Measurements from ENCODE around the gene IPO7.
"Not testable (repeated sequence)": the region's sequence is repeated elsewhere in the genome, so short reads cannot be mapped to it uniquely, and the experiment has no call there.

IPO7 gene

GRCh38 chr11:9384535-9385326 is at the start of gene IPO7:
IPO7 (plus strand) TSS chr11:9384652; CDS start chr11:9384764, 112 bp downstream.
- peak; percentile 71 to 88 for DNase-seq

- DNase-seq, result no peak
These were observed 42.7 kb upstream of the IPO7 start for GRCh38 chr11:9341638-9342178.

GRCh38 chr11:9344061-9344680 is 40.3 kb upstream of the IPO7 start:
- DNase-seq, result no peak

GRCh38 chr11:9347100-9347499 is 37.4 kb upstream of the IPO7 start:
- DNase-seq, result no peak

GRCh38 chr11:9347779-9348178 is 36.7 kb upstream of the IPO7 start:
- DNase-seq, result not testable (repeated sequence)

GRCh38 chr11:9351321-9351881 is 33.1 kb upstream of the IPO7 start:
- DNase-seq, result no peak

GRCh38 chr11:9357041-9357440 is 27.4 kb upstream of the IPO7 start:
- no peak for DNase-seq

- DNase-seq, result not testable (repeated sequence)
These were observed 23.4 kb upstream of the IPO7 start for GRCh38 chr11:9360862-9361622.

- no peak for DNase-seq
These were observed 22.0 kb upstream of the IPO7 start for GRCh38 chr11:9362393-9362863.

- peak; percentile 91 to 95 for DNase-seq
These were observed 20.2 kb upstream of the IPO7 start for GRCh38 chr11:9363954-9364912.

GRCh38 chr11:9367551-9367950 is 16.9 kb upstream of the IPO7 start:
- DNase-seq, result no peak

- DNase-seq, result no peak
These were observed 7.4 kb upstream of the IPO7 start for GRCh38 chr11:9377036-9377435.

GRCh38 chr11:9379041-9379440 is 5.4 kb upstream of the IPO7 start:
- no peak for DNase-seq

- DNase-seq, result no peak
These were observed 3.7 kb upstream of the IPO7 start for GRCh38 chr11:9380773-9381172.

GRCh38 chr11:9385327-9385899 is 961 bp downstream of the IPO7 start:
- peak in 1 of 2 experiments; percentile 71 for DNase-seq

- DNase-seq, result no peak
These were observed 1.6 kb downstream of the IPO7 start for GRCh38 chr11:9386086-9386485.

GRCh38 chr11:9386901-9387300 is 2.4 kb downstream of the IPO7 start:
- no peak for DNase-seq

- no peak for DNase-seq
These were observed 11.9 kb downstream of the IPO7 start for GRCh38 chr11:9396310-9396709.

- DNase-seq, result no peak
These were observed 12.3 kb downstream of the IPO7 start for GRCh38 chr11:9396752-9397151.

- DNase-seq, result no peak
These were observed 13.6 kb downstream of the IPO7 start for GRCh38 chr11:9397746-9398680.

All from SW 1271 (cell line).